Measurements from ENCODE around the gene PLEKHA6. TPM values are rescaled to one million over a fixed set of nuclear protein-coding genes. Genes with fewer than 3 reads are reported as not detected.

Gene PLEKHA6
- polyA plus RNA-seq, 1 experiment = 4.2 TPM

GRCh38 chr1:204251286-204251685 is 108.4 kb downstream of the PLEKHA6 start:
- CTCF ChIA-PET = interaction anchor here (1.1 kb wide), 1 partner anchor 112 kb away, joined by 6 read pairs; no protein-coding TSS in a partner anchor
- no peak for DNase-seq (ENCODE audit: low read depth)

GRCh38 chr1:204250428-204251030 is 109.2 kb downstream of the PLEKHA6 start:
- DNase-seq (ENCODE audit: low read depth) = no peak
- no peak for TF ChIP-seq CTCF (IDR thresholded peaks at IDR 0.05; ENCODE audit: insufficient read depth, low read depth, low read length)
- Histone ChIP-seq H3K36me3 (ENCODE audit: control insufficient read depth, insufficient read depth, low read length) (peaks cover 2% of the 10 kb centered on the region), H3K27me3 (ENCODE audit: control insufficient read depth, insufficient read depth, low read length) (no peaks in the 10 kb centered on the region), H3K4me3 (ENCODE audit: low read depth, low read length) (no peak overlapping the region)
- CTCF ChIA-PET = interaction anchor here (1.1 kb wide), 1 partner anchor 113 kb away, joined by 6 read pairs; no protein-coding TSS in a partner anchor
- POLR2A ChIA-PET = no interaction called here

More at GRCh38 chr1:204251286-204251685, 108.4 kb downstream of the PLEKHA6 start:
- H3K27me3 ChIP-seq (ENCODE audit: control insufficient read depth, insufficient read depth, low read length) = no peaks in the 10 kb centered on the region
- no peak overlapping the region for H3K4me3 ChIP-seq (ENCODE audit: low read depth, low read length)
- no peak for TF ChIP-seq CTCF (IDR thresholded peaks at IDR 0.05; ENCODE audit: insufficient read depth, low read depth, low read length)
- peaks cover 2% of the 10 kb centered on the region for H3K36me3 ChIP-seq (ENCODE audit: control insufficient read depth, insufficient read depth, low read length)
- POLR2A ChIA-PET = no interaction called here

- no peaks in the 10 kb centered on the region for H3K27me3 ChIP-seq (ENCODE audit: control insufficient read depth, insufficient read depth, low read length)
- H3K36me3 ChIP-seq (ENCODE audit: control insufficient read depth, insufficient read depth, low read length) = peaks cover 3% of the 10 kb centered on the region
- ChIA-PET CTCF (interaction anchor here (1.1 kb wide), 1 partner anchor 114 kb away, joined by 6 read pairs; no protein-coding TSS in a partner anchor), POLR2A (no interaction called here)
- DNase-seq (ENCODE audit: low read depth) = no peak
- TF ChIP-seq CTCF (IDR thresholded peaks at IDR 0.05; ENCODE audit: insufficient read depth, low read depth, low read length) = no peak
- H3K4me3 ChIP-seq (ENCODE audit: low read depth, low read length) = no peak overlapping the region
These were observed 109.8 kb downstream of the PLEKHA6 start for GRCh38 chr1:204249736-204250427.

GRCh38 chr1:204248954-204249353 is 110.8 kb downstream of the PLEKHA6 start:
- ChIA-PET POLR2A (no interaction called here), CTCF (interaction anchor here (1.3 kb wide), 1 partner anchor 9 kb away, joined by 3 read pairs; no protein-coding TSS in a partner anchor)
- no peak overlapping the region for H3K4me3 ChIP-seq (ENCODE audit: low read depth, low read length)
- H3K36me3 ChIP-seq (ENCODE audit: control insufficient read depth, insufficient read depth, low read length) = peaks cover 4% of the 10 kb centered on the region
- no peak for TF ChIP-seq CTCF (IDR thresholded peaks at IDR 0.05; ENCODE audit: insufficient read depth, low read depth, low read length)
- no peak for DNase-seq (ENCODE audit: low read depth)
- H3K27me3 ChIP-seq (ENCODE audit: control insufficient read depth, insufficient read depth, low read length) = no peaks in the 10 kb centered on the region

GRCh38 chr1:204246876-204247275 is 112.9 kb downstream of the PLEKHA6 start:
- Histone ChIP-seq H3K27me3 (ENCODE audit: control insufficient read depth, insufficient read depth, low read length) (no peaks in the 10 kb centered on the region), H3K36me3 (ENCODE audit: control insufficient read depth, insufficient read depth, low read length) (peaks cover 4% of the 10 kb centered on the region), H3K4me3 (ENCODE audit: low read depth, low read length) (no peak overlapping the region)
- DNase-seq (ENCODE audit: low read depth) = no peak
- CTCF ChIA-PET = interaction anchor here (0.7 to 1.6 kb wide), 4 partner anchors 11 to 33 kb away, joined by 3 to 5 read pairs (median 3); partner anchors contain the start of gene GOLT1A
- POLR2A ChIA-PET = no interaction called here
- TF ChIP-seq CTCF (IDR thresholded peaks at IDR 0.05; ENCODE audit: insufficient read depth, low read depth, low read length) = no peak
